Keratinocyte (primary cell): Measurements from ENCODE around the gene TUT1. TPM values are rescaled to one million over a fixed set of nuclear protein-coding genes. Genes with fewer than 3 reads are reported as not detected.
A peak's percentile ranks its signal among the peaks of the same experiment; 100 is the strongest.

Source experiments
- DNase-seq: peaks from one replicate; pipeline ENCODE4 v3.0.0-alpha.2; 2011; ENCODE audit warnings: low read depth, missing footprints, low spot score
- FAIRE-seq: peaks from 2 replicates; lab custom pipeline; 2011; peaks lifted over from hg19 to GRCh38; lab: Jason Lieb, UNC
- H2AFZ ChIP-seq: 2 replicates; pipeline ENCODE4 v1.6.0; 2012; ENCODE audit warnings: low read length, control low read depth, inconsistent platforms; ENCODE audit not compliant: control insufficient read depth
- H3K27ac ChIP-seq: 2 replicates; pipeline ENCODE4 v1.5.1; 2011; ENCODE audit warnings: low read length; ENCODE audit not compliant: control insufficient read depth, insufficient read depth
- H3K27me3 ChIP-seq: 3 replicates; pipeline ENCODE4 v1.6.0; 2011; ENCODE audit warnings: low read length; ENCODE audit not compliant: control insufficient read depth, insufficient read depth; ENCODE audit errors: extremely low read depth
- H3K36me3 ChIP-seq, 2 experiments: 2 replicates in 1 of 2; 3 replicates in 1 of 2; pipeline ENCODE4 v1.5.1; 2011; ENCODE audit warnings: low read length in 2 of 2, mild to moderate bottlenecking in 1 of 2; ENCODE audit not compliant: control insufficient read depth in 2 of 2, insufficient read depth in 2 of 2; ENCODE audit errors: extremely low read depth in 1 of 2
- H3K4me1 ChIP-seq: 3 replicates; pipeline ENCODE4 v1.5.1; 2011; ENCODE audit warnings: low read length; ENCODE audit not compliant: control insufficient read depth, insufficient read depth; ENCODE audit errors: extremely low read depth
- H3K4me2 ChIP-seq: 3 replicates; pipeline ENCODE4 v1.6.0; 2011; ENCODE audit warnings: low read depth, low read length; ENCODE audit not compliant: control insufficient read depth, insufficient read depth; ENCODE audit errors: extremely low read depth
- H3K4me3 ChIP-seq, 3 experiments: fragments of 200-600 bp in 1 of 3; sonication (generic) in 1 of 3; 2 replicates in 2 of 3; 3 replicates in 1 of 3; pipeline ENCODE4 v1.5.1; 2011 to 2016; ENCODE audit warnings: low read length in 3 of 3, mild to moderate bottlenecking in 3 of 3, control low read depth in 2 of 3, inconsistent platforms in 1 of 3, low read depth in 1 of 3, mixed read lengths in 1 of 3, mixed run types in 1 of 3, moderate library complexity in 1 of 3; ENCODE audit not compliant: control insufficient read depth in 2 of 3, insufficient read depth in 2 of 3; ENCODE audit errors: extremely low read depth in 1 of 3
- H3K79me2 ChIP-seq: 2 replicates; pipeline ENCODE4 v1.6.0; 2012; ENCODE audit warnings: low read length; ENCODE audit not compliant: control insufficient read depth, insufficient read depth
- H3K9ac ChIP-seq: 3 replicates; pipeline ENCODE4 v1.6.0; 2011; ENCODE audit warnings: low read length; ENCODE audit not compliant: control insufficient read depth, insufficient read depth; ENCODE audit errors: extremely low read depth
- H3K9me1 ChIP-seq: 3 replicates; pipeline ENCODE4 v1.6.0; 2011; ENCODE audit warnings: low read length; ENCODE audit not compliant: control insufficient read depth, insufficient read depth; ENCODE audit errors: extremely low read depth
- H3K9me3 ChIP-seq: 2 replicates; pipeline ENCODE4 v1.5.1; 2012; ENCODE audit warnings: low read depth, low read length; ENCODE audit not compliant: control insufficient read depth
- H4K20me1 ChIP-seq: 3 replicates; pipeline ENCODE4 v1.6.0; 2011; ENCODE audit warnings: low read length; ENCODE audit not compliant: control insufficient read depth, insufficient read depth; ENCODE audit errors: extremely low read depth
- CTCF ChIP-seq, 3 experiments: IDR thresholded peaks in 1 of 3; conservative IDR thresholded peaks in 1 of 3; optimal IDR thresholded peaks in 1 of 3; 2 replicates in 2 of 3; 3 replicates in 1 of 3; pipeline versions ENCODE3 to v1.5.1; 2011; ENCODE audit warnings: low read length in 3 of 3, mild to moderate bottlenecking in 3 of 3, moderate library complexity in 2 of 3, control low read depth in 1 of 3, inconsistent platforms in 1 of 3; ENCODE audit not compliant: insufficient read depth in 2 of 3; ENCODE audit errors: extremely low read depth in 1 of 3
- EZH2 ChIP-seq: IDR thresholded peaks from one replicate; pipeline ENCODE4 v1.6.1; 2012; ENCODE audit warnings: inconsistent platforms, mild to moderate bottlenecking, low read length, moderate library complexity
- dilution Hi-C: fragments of 300-500 bp; cut with MboI; formaldehyde crosslinking; loops from one replicate; pipeline ENCODE4 v1.7.0; 2020; ENCODE audit warnings: low sequenced_read_pairs; ENCODE audit not compliant: extremely low pct_ligation_motif_present
- polyA plus RNA-seq, 5 experiments: library from polyadenylated mRNA; depleted of rRNA in 3 of 5; stranded (reverse) in 3 of 5; stranded (forward) in 1 of 5; unstranded in 1 of 5; fragments of >200 nt; gene quantifications; 1 replicate in 1 of 5; 2 replicates in 3 of 5; 3 replicates in 1 of 5; pipeline versions ENCODE4 v1.2.1 to v1.2.3, GENCODE V29; 2011 to 2012; ENCODE audit warnings: missing spikeins in 2 of 5, low read depth in 1 of 5, low replicate concordance in 1 of 5

Gene TUT1
- polyA plus RNA-seq, 1 donor (not counting 4 experiments of a cell fraction or from before 2014, with no cell fraction given), result 10.5 TPM

GRCh38 chr11:62595124-62595523 is 3.8 kb upstream of the TUT1 start:
- peaks cover 41% of the 10 kb centered on the region for H3K79me2 ChIP-seq

GRCh38 chr11:62593434-62594044 is 2.2 kb upstream of the TUT1 start:
- Histone ChIP-seq H3K9me3 (no peaks in the 10 kb centered on the region), H3K4me1 (peaks cover 14% of the 10 kb centered on the region), H3K4me2 (no peak overlapping the region), H3K4me3 (no peak overlapping the region), H3K9ac (no peak overlapping the region), H3K27me3 (no peaks in the 10 kb centered on the region), H3K9me1 (no peaks in the 10 kb centered on the region), H3K36me3 (peaks cover 43 to 57% of the 10 kb centered on the region in 2 experiments), H3K79me2 (peaks cover 39% of the 10 kb centered on the region), H3K27ac (no peak overlapping the region), H4K20me1 (peaks cover 2% of the 10 kb centered on the region), H2AFZ (no peak overlapping the region)
- TF ChIP-seq CTCF (optimal IDR thresholded peaks at IDR 0.05 in 1 of 3, IDR thresholded peaks at IDR 0.05 in 1 of 3, conservative IDR thresholded peaks at IDR 0.05 in 1 of 3; ENCODE audit: extremely low read depth in 1 of 3, insufficient read depth in 2 of 3, low read length in 3 of 3) (peak; percentile 77 to 95 (median 84)), EZH2 (no peak)
- no peak for DNase-seq
- dilution Hi-C loops, result no loop called here
- FAIRE-seq, result no peak

More at GRCh38 chr11:62595124-62595523, 3.8 kb upstream of the TUT1 start:
- Histone ChIP-seq H3K4me3 (no peak overlapping the region), H3K9ac (no peak overlapping the region), H2AFZ (no peak overlapping the region), H3K4me1 (peaks cover 26% of the 10 kb centered on the region), H3K36me3 (peaks cover 48 to 58% of the 10 kb centered on the region in 2 experiments), H3K9me3 (no peaks in the 10 kb centered on the region), H4K20me1 (peaks cover 2% of the 10 kb centered on the region), H3K27ac (no peak overlapping the region), H3K4me2 (no peak overlapping the region), H3K27me3 (no peaks in the 10 kb centered on the region), H3K9me1 (no peaks in the 10 kb centered on the region)
- TF ChIP-seq EZH2 (no peak), CTCF (optimal IDR thresholded peaks at IDR 0.05 in 1 of 3, IDR thresholded peaks at IDR 0.05 in 1 of 3, conservative IDR thresholded peaks at IDR 0.05 in 1 of 3; ENCODE audit: extremely low read depth in 1 of 3, insufficient read depth in 2 of 3, low read length in 3 of 3) (no peak)
- dilution Hi-C loops, result no loop called here
- no peak for DNase-seq
- no peak for FAIRE-seq
